Stimulated activated CD4-positive, alpha-beta T cell treated with anti-CD3 and anti-CD28 coated beads, Interleukin-1b, Interleukin-23, amount 100 ng/mL, for 1 hour (primary cell): ENCODE measurements around the gene PLD6.
"Not testable (repeated sequence)": the region's sequence is repeated elsewhere in the genome, so short reads cannot be mapped to it uniquely, and the experiment has no call there.

Source experiments
- DNase-seq, 2 donors: peaks; one replicate each; pipeline ENCODE4 v3.0.0-alpha.2; 2020; ENCODE audit warnings: low read depth in 2 of 2

Gene PLD6, protein sequence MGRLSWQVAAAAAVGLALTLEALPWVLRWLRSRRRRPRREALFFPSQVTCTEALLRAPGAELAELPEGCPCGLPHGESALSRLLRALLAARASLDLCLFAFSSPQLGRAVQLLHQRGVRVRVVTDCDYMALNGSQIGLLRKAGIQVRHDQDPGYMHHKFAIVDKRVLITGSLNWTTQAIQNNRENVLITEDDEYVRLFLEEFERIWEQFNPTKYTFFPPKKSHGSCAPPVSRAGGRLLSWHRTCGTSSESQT

DNA sequence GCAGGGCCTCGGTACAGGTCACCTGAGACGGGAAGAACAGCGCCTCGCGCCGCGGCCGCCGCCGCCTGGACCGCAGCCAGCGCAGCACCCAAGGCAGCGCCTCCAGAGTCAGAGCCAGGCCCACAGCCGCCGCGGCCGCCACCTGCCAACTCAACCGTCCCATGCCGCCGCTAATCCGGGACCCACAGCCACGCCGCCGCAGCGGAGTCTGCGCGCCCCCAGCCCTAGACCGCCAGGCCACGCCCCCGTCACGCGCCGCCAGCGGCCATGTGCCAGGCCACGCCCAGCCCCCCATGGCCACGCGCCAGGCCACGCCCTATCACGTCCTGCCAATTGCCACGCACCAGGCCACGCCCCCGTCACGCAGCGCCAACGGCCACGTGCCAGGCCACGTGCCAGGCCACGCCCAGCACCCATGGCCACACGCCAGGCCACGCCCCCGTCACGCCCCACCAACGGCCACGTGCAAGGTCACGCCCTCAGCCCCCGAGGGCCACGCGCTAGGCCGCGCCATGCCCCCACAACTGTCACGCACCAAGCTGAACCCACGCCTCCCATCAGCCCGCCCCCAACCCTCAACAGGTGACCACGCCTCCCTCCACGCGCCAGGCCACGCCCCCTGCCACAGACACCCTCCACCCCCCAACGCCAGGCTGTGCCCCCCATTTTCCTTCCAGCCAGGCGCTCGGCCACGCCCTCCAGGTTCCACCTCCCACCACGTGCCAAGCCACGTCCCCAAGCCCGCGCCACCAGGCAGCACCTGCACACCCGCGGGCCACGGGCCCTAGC is at the start of gene PLD6:
Gene PLD6 (minus strand): TSS at position 210 of the 789 bp plus-strand sequence. CDS start 47 bp downstream, at position 163.
- peak; percentile 81 to 87 for DNase-seq

DNA sequence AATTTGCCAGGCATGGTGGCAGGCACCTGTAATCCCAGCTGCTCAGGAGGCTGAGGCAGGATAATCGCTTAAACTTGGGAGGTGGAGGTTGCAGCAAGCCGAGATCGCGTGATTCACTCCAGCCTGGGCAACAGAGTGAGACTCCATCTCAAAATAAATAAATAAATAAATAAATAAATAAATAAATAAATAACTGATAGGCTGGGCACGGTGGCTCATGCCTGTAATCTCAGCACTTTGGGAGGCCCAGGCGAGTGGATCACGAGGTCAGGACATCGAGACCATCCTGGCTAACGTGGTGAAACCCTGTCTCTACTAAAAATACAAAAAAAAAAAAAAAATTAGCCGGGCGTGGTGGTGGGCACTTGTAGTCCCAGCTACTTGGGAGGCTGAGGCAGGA is 49.6 kb upstream of the PLD6 start:
- not testable (repeated sequence) for DNase-seq

DNA sequence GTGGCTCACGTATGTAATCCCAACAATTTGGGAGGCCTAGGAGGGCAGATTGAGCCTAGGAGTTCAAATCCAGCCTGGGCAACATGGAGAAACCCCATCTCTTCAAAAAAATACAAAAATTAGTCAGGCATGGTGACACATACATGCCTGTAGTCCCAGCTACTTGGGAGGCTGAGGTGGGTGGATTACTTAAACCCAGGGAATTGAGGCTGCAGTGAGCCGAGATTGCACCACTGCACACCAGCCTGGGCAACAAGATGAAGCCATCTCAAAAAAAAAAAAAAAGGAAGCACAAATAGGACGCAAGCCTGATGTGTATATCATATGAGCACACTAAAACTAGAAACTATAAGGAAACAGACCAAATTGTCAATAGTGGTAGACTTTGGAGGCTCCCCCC is 47.9 kb upstream of the PLD6 start:
- no peak for DNase-seq

DNA sequence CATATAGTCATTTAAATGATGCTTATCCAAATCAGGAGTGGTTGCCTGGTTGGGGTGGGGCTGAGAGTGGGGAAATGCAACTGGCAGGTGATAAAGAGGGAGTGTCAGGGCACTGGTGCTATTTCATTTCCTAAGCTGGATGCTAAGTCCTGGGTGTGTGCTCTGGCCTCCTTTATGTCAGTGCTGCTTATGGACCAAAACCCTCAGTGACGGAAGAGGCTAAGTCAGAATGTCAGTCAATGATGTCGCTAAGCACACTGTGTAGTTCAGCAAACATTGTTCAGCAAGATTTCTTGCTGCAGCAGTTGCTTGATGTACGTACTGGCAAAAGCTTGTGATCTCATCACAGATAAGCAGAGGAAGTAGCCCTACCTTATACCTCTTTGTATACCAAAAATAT is 47.3 kb upstream of the PLD6 start:
- no peak for DNase-seq

DNA sequence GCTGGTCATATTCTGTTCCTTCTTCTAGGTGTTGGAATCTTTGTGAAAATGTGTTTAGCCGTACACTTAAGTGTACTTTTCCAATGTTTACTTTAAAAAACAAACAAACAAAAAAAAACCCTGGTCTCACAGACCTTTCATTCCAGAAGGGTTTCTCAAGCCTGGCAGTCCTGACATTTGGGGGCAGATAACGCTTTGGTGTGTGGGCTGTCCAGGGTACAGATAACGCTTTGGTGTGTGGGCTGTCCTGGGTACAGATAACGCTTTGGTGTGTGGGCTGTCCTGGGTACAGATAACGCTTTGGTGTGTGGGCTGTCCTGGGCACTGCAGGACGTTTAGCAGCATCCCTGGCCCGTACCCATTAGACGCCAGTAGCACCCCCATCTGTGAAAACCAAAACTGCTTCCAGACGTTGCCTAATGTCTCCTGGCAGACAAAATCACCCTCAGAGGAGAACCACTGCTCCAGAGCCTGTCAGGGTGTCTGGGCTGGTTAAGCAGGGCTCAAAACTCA is 46.1 kb upstream of the PLD6 start:
- DNase-seq = no peak

DNA sequence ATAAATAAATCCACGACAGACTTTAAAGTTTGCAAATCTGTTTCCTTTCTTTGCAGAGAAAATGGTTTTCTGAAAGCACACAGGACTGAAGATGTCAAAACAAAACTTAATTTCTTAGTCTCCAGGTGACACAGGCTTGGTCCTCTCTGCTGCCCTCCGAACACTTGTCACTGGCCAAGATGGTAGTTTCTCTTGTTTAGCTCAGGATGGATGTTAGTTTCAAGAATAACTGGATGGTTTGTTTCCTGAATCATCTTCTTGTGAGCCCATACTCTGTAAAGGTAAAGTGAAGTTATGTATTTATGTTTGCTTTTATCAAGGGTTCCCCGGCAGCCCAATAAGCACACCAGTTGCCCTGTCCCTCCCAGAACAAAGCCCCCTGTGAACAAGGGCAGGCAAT is 40.7 kb upstream of the PLD6 start:
- DNase-seq = no peak

DNA sequence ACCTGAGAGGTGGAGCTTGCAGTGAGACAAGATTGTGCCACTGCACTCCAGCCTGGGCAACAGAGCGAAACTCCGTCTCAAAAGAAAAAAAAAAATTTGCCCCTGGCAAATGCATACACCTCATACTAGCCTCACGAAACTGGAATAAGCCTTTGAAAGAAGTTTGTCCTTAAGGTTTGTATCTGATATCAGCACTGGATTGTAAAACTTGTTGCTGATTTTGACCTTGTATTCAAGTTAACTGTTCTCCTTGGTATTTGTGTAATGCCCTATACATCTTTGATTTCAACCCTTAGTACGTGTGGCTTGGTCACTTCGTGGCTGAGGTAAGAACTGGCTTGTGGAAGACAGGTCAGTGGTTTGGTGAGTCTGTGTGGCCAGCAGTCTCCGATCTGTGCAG is 37.0 kb upstream of the PLD6 start:
- no peak for DNase-seq

DNA sequence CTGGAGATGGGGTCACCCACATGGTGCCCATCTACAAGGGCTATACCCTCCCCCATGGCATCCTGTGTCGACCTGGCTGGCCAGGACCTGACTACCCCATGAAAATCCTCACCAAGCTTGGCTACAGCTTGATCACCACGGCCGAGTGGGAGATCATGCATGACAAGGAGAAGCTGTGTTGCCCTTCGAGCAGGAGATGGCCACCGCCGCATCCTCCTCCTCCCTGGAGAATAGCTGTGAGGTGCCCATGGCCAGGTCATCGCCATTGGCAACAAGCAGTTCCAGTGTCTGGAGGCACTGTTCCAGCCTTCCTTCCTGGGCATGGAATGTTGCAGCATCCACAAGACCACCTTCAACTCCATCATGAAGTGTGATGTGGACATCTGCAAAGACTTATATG is 36.1 kb upstream of the PLD6 start:
- DNase-seq = no peak

DNA sequence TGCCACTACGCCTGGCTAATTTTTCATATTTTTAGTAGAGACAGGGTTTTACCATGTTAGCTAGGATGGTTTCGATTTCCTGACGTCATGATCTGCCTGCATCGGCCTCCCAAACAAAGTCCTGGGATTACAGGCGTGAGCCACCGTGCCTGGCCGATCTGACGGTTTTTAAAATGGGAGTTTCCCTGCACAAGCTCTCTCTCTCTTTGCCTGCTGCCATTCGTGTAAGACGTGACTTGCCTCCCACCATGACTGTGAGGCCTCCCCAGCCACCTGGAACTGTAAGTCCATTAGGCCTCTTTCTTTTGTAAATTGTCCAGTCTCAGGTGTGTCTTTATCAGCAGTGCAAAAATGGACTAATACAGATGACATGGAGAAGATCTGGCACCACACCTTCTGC is 35.5 kb upstream of the PLD6 start:
- no peak for DNase-seq

DNA sequence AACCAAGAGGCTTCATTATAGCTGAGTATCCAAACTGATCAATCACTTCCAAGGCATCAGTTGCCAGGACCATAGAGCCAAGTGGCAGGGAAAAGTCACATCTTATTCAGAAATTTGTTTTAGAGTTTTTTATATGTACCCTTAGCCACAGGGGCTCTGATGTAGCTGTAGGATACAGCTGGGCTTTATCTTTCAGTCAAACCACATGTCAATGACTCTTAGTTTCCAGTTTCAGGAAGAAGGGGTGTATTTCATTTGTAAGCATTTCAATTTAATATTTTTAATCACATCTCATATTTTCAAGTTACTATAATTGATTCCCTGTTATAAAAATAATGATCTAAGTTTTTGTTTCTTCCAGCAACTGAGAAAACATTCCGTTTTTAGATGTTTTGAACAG is 33.7 kb upstream of the PLD6 start:
- DNase-seq = no peak

DNA sequence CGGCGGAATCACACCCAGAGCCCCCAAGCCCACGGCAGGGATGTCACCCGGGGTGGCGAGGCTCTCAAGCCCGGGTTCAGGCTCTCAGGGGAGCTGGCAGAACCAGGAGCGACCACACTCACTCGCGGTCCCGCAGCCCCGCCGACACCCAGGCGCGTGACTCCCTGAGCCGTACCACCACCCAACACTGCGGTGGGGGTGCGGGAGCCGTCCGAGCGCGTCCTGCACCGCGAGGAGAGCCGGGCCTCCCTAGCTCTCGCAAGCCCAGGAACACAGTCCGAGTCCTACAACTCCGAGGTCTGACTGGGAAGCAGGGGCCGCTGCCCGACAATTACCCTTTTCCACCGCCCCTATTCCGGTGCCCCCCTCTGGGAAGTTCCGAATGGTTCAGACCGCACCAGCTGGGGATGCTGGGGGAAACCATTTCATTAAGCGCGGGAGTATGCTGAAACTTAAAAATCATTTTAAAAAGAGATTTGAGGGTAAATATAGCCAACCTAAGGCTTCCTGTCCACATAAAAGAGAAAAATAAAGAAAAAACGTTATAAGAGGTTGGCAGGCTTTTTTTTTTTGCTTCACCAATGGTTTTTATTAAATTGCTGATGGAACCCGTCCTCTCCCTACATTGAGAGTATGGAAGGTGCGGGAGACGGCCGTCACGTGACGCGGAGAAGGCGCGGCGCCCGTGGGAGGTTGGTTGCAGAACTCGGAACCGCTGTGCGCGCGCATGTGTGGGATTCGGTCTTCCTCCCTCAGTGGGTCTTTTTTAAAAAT is 31.1 kb upstream of the PLD6 start, which contains the start of gene FLCN:
Gene FLCN (minus strand): TSS at position 143 of the 774 bp plus-strand sequence. CDS start 9,031 bp downstream, outside the sequence.
- DNase-seq = peak; percentile 73 to 74

DNA sequence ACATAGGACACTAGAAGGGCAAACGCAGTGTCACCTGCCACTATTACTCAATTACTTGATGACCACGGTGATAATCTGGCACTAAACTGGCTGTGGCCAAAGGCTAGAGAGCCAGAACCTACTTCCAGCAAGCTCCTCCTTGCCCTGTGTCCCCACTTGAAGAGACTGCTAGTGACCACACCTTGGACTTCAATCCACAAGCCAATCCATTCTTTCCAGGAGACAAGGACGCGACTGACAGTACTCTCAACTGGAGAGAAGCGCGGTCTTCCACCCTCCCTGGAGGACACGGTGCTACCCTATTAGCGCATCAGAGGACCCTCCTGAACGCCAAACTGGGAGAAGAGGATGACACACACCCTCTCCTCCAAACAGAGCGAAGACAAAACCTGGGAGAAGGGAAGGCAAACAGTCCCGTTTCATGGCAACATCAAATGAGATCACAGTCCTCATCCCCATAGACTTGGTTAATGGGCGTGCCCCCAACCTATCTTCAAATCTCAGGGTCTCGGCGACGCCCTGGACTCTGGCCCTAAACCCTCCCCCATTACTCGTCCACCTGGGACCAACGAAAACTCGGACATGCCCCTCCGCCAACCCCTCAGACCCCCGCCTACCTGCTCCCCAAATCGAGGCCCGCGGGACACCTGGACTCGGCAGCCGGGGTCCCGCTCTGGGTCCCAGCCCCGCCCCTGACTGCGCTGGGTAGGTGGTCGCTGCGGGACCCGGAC is 30.3 kb upstream of the PLD6 start:
- no peak for DNase-seq

DNA sequence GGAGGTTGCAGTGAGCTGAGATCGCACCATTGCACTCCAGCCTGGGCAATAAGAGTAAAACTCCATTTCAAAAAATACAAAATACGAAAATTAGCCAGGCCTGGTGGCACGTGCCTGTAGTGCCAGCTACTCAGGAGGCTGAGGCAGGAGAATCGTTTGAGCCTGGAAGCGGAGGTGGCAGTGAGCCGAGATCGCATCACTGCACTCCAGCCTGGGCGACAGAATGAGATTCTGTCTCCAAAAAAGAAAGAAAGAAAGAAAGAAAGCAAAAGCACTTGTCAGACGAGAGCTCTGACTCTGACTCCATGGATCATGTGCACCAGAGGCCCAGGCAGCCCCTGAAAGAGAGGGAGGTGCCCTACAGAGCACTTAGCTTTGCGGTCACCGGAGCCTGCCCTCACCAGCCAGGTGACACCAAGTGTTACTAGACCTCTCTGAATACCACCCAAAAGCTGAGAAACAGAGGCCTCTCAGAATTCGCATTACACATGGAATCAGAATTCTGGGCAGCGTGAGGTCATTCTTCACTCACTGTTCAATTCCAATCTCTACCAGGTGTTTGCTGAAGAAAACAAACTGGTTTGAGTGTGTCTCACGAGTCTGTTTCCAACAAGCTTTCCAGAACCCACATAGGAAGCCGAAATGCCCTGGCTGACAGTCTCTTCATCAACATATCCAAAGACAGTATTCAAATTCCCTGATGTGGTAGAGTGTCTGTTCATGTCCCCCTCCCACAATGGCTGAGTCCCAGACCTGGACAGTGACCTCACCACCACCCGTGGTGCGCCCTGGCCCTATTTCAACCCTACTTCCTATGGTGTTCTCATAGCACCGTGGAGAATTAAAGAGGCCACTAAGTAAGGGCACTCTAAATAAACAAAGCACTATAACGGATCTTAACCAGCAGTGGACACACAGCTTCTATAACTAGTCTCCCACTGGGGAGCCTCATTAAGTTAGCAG is 29.4 kb upstream of the PLD6 start:
- DNase-seq = no peak

DNA sequence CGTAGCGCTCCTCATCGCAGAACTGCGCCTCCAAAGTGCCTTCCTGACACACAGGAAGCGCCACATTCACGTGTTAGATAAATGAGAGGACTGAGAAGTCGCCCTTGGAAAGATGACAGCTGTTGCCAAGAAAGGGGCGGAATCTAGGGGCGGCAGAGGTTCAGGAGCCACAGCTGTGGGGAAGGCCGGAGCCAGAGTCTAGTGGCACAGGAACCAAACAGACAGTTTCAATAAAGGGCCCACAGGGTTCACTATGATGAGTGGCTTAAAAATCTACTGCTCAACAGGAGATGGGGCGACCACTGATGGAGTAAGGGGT is 26.1 kb upstream of the PLD6 start:
- DNase-seq = no peak

DNA sequence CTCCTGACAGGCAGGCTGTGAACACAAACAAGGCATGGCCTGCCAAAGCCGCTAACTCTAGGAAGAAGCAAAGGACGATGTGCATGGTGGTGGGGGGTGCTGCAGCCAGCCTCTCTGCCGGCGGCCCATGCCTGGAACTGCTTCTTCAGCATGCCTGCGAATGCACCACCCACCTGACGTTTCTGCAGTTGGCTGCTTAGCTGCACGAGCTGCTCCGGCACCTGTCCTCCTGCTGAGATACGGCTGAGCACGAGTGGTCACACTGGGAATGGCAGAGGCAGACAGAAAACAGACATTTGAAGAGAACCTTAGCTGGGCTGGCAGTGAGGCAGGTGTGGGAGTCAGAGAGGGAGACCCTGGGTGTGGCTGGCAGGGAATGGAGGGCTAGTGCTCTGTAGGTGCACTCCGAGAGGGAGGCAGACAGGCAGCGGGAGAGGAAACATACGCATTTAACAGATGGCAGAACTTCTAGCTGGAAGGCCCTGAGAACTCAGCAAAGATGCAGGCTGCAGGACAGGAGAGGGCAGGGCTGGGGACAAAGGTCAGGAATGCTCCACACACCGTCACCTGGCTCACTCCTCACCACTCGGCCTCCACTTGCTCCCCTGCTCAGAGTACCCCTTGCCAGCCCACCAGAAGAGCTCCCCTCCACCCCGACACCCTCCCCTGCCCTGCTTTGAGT is 25.6 kb upstream of the PLD6 start:
- DNase-seq = no peak

DNA sequence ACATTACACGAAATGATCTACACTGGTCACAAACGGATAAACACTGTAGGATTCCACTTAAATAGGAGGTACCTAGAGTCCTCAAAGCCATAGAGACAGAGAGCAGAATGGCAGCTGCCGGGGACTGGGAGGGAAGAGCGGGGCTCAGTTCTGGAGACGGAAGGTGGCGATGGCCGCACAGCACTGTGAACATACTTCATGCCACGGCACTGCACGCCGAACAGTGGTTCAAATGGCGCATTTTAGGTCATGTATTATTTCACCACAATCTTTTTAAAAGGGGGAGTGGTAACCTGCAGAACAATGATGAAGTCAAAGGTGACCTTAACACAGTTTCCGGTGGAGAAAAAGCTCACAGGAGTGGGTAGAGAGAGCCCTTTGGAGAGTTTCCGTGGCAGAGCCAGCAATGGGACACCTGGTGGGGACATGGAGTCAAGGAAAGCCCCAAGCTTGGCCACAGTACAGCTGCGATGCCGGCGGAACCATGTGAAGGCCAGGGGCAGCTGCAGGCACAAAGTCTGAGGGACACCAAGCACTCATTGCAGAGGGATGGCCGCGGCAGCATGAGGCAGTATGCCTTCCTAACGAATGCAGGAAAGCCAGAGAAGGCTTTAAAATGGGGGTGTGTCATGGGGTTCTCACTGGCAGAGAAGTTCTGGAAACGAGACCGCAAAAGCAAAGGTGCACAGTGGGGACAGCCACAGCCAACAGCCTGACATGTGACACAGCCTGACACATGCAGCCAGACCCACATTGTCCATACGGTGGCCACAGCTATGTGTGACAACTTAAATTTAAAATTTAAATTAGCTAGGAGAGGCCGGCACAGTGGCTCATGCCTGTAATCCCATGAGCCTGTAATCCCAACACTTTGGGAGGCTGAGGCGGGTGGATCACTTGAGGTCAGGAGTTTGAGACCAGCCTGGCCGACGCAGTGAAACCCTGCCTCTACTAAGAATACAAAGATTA is 23.6 kb upstream of the PLD6 start:
- no peak for DNase-seq

DNA sequence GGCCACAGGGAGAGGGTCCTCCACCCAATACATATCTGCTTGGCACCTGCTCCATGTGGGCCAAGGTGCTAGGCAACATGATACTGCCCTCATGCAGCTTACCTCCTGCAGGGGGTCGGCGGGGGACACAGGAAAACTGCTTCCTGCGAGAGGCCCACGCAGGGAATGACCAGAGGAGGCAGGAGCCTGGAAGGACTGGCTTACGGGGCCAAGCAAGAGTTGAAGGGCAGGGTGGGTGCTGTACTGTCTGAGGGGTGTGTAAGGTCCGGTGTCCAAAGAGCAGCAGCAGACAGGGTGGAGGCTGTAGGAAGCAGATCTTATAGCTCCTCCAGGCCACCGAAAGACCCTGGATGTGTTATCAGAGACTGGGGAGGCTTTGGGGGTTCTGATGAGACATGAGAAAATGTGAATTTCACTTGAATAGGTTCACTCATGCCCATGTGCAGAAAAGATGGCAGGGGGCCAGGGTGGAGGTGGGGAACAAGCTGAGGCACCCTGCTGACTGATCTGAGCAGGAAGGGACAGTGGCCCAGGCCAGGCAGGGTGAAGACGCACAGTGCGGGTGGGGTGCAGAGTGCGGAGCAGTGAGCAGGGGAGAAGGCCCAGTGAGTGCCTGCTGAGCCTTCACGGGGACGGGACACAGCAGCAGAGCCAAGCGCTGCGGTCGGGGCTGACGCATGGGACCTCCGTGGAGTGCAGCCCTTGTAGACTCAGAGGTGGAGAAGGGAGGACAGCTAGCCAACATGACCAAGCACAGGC is 22.6 kb upstream of the PLD6 start:
- DNase-seq = no peak
